Activated CD4-positive, alpha-beta T cell treated with anti-CD3 and anti-CD28 coated beads for 36 hours (primary cell): Measurements from ENCODE around the gene PIP5KL1. TPM values are rescaled to one million over a fixed set of nuclear protein-coding genes. Genes with fewer than 3 reads are reported as not detected.
A peak's percentile ranks its signal among the peaks of the same experiment; 100 is the strongest.

Source experiments
- ATAC-seq: fragments of 200-7000 bp; cut with Tn5 transposase; one replicate; pipeline ENCODE4 v1.10.0; 2021; ENCODE audit warnings: mild to moderate bottlenecking, moderate library complexity
- CTCF ChIA-PET: fragments of 350-600 bp; sonication (Branson Sonifier 250); formaldehyde crosslinking; loops from one replicate; lab custom pipeline; 2021; ENCODE audit warnings: antibody characterized with exemption; lab: Charles Lee
- POLR2A ChIA-PET: fragments of 350-600 bp; sonication (Branson Sonifier 250); formaldehyde crosslinking; loops from one replicate; lab custom pipeline; 2021; ENCODE audit warnings: antibody characterized with exemption, inconsistent platforms; lab: Charles Lee
- DNase-seq: peaks from one replicate; pipeline ENCODE4 v3.0.0-alpha.2; 2020
- H3K27ac Mint-ChIP-seq: one replicate; pipeline ENCODE4 v1.8.0; 2021; ENCODE audit warnings: mixed read lengths
- H3K27me3 Mint-ChIP-seq: one replicate; pipeline ENCODE4 v1.8.0; 2021; ENCODE audit warnings: mixed read lengths
- H3K36me3 Mint-ChIP-seq: one replicate; pipeline ENCODE4 v1.8.0; 2021; ENCODE audit warnings: low read depth, mixed read lengths
- H3K4me1 Mint-ChIP-seq: one replicate; pipeline ENCODE4 v1.8.0; 2021; ENCODE audit warnings: mixed read lengths
- H3K4me3 Mint-ChIP-seq: one replicate; pipeline ENCODE4 v1.8.0; 2021; ENCODE audit warnings: mild to moderate bottlenecking, moderate library complexity, mixed read lengths
- H3K9me3 Mint-ChIP-seq: one replicate; pipeline ENCODE4 v1.8.0; 2021; ENCODE audit warnings: low read depth, mixed read lengths
- intact Hi-C, 2 experiments: fragments of 100-400 bp; cut with DNase I in 1 of 2; cut with micrococcal nuclease in 1 of 2; formaldehyde crosslinking; loops; one replicate each; pipeline versions ENCODE4 v1.14.2 to v1.15.1; 2022 to 2024; cut with DNase I, micrococcal nuclease
- total RNA-seq, 2 experiments: library from RNA; stranded (reverse); gene quantifications; one replicate each; pipeline ENCODE4 v1.2.3, GENCODE V29; 2021

The PIP5KL1 gene
- total RNA-seq, 2 experiments from 2014 or later: 1.9 to 2.8 TPM

- peak overlapping the region; percentile 93 for H3K4me3 Mint-ChIP-seq
- no peaks in the 10 kb centered on the region for H3K27me3 Mint-ChIP-seq
- H3K9me3 Mint-ChIP-seq: no peaks in the 10 kb centered on the region
- intact Hi-C loops: loop anchor here in 1 of 2 experiments (2.0 kb wide), 2 partner anchors 76 to 454 kb away; partner anchors contain the start of genes EEIG1, LRSAM1 and RPL12
- H3K36me3 Mint-ChIP-seq: peaks cover 16% of the 10 kb centered on the region
- ChIA-PET CTCF (interaction anchor here (1.1 to 2.3 kb wide), 4 partner anchors 16 to 38 kb away, joined by 4 to 8 read pairs (median 6); no protein-coding TSS in a partner anchor), POLR2A (interaction anchor here (0.6 to 1.8 kb wide), 2 partner anchors 11 to 23 kb away, joined by 4 to 5 read pairs; partner anchors contain the start of gene ST6GALNAC4)
- H3K4me1 Mint-ChIP-seq: peaks cover 45% of the 10 kb centered on the region
- DNase-seq: peak; percentile 77
- peak overlapping the region; percentile 100 for H3K27ac Mint-ChIP-seq
- ATAC-seq: peak; percentile 63
Observed at GRCh38 chr9:127905004-127905728, 25.4 kb downstream of the PIP5KL1 start.

DNA sequence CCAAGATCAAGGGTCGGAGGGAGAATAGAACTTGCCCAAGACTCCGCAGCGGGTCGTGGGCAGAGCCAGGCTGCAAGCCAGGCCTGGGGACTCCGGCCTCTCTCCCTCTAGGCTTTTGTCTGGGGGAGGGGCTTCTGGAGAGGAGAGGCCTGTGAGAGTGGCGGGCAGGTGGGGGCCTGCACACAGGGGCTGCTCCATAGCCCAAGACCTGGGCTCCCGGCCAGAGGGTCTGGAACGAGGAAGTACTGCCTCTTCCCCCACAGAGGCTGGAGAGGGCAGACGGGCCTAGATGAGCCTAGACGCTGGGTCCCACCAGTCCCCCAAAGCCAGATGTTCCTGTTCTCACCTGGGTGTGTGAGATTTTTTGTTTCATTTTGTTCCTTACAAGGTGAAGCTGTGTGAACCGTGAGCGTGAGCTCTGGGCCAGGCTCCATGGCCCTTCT is 26.0 kb downstream of the PIP5KL1 start:
- H3K4me3 Mint-ChIP-seq: peak overlapping the region; percentile 93
- H3K27ac Mint-ChIP-seq: peak overlapping the region; percentile 100
- H3K4me1 Mint-ChIP-seq: peaks cover 50% of the 10 kb centered on the region
- ChIA-PET POLR2A (interaction anchor here (0.6 kb wide), 1 partner anchor 23 kb away, joined by 4 read pairs; no protein-coding TSS in a partner anchor), CTCF (interaction anchor here (0.7 to 2.3 kb wide), 4 partner anchors 17 to 1388 kb away, joined by 4 to 8 read pairs (median 6); no protein-coding TSS in a partner anchor)
- ATAC-seq: peak; percentile 4
- intact Hi-C loops: loop anchor here in 1 of 2 experiments (2.0 kb wide), 2 partner anchors 76 to 454 kb away; partner anchors contain the start of genes EEIG1, LRSAM1 and RPL12
- no peaks in the 10 kb centered on the region for H3K27me3 Mint-ChIP-seq
- H3K9me3 Mint-ChIP-seq: no peaks in the 10 kb centered on the region
- peak; percentile 49 for DNase-seq
- peaks cover 15% of the 10 kb centered on the region for H3K36me3 Mint-ChIP-seq

DNA sequence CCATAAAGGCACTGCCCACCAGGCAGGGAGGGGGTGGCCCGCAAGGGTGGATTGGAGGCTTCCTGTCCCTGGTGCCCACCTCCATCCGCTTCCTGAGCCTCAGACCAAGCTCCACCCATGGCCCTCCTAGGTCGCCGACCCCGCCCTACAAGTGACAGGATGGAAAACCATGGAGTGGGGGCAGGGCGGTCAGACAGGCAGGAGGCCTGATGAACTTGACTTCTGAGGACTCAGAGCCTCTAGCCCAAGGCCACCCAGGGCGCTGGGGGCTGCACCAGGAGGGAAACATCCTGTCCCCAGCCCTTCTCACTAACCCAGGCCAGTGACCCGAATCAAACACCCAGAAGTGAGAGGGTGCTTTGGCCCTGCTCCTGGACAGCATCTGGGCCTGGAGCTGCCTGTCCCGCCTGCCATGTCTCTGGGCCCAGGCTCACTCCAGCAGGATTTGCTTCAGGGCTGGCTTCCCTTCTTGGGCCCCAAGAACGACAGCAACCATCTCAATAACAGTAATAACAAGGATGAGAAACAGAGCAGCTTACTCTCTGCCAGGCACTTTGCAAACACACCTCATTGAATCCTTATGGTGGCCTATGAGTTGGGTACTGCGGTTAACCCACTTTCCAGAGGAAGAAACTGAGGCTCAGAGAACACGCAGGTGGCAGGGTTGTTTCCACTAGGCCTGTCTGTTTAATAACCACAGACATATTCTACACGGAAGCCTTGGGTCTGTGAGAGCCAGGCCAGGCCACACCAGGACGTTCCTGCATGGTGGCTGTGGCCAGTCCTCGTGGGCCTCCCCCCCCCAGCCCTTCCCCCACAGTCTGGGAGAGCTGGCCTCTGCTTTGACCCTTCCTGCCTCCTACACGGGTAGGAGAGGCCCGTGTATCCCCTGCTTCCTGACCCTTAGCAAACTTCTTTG is 26.8 kb downstream of the PIP5KL1 start:
- Mint-ChIP-seq H3K27ac (peak overlapping the region; percentile 100), H3K27me3 (no peaks in the 10 kb centered on the region), H3K9me3 (no peaks in the 10 kb centered on the region), H3K4me3 (peak overlapping the region; percentile 93), H3K4me1 (peaks cover 50% of the 10 kb centered on the region), H3K36me3 (peaks cover 15% of the 10 kb centered on the region)
- ChIA-PET CTCF (interaction anchor here (0.6 to 2.3 kb wide), 6 partner anchors 11 to 1387 kb away, joined by 3 to 8 read pairs (median 4); no protein-coding TSS in a partner anchor), POLR2A (interaction anchor here (0.6 to 0.7 kb wide), 3 partner anchors 10 to 320 kb away, joined by 3 to 7 read pairs (median 3); no protein-coding TSS in a partner anchor)
- DNase-seq (peak; percentile 94), ATAC-seq (peak; percentile 49)
- intact Hi-C loops: loop anchor here (1.0 to 2.0 kb wide), 5 partner anchors 7 to 453 kb away; partner anchors contain the start of genes EEIG1 (in 1 of the 2), LRSAM1 (in 1 of the 2), RPL12 (in 1 of the 2) and ST6GALNAC4 (in 1 of the 2)

DNA sequence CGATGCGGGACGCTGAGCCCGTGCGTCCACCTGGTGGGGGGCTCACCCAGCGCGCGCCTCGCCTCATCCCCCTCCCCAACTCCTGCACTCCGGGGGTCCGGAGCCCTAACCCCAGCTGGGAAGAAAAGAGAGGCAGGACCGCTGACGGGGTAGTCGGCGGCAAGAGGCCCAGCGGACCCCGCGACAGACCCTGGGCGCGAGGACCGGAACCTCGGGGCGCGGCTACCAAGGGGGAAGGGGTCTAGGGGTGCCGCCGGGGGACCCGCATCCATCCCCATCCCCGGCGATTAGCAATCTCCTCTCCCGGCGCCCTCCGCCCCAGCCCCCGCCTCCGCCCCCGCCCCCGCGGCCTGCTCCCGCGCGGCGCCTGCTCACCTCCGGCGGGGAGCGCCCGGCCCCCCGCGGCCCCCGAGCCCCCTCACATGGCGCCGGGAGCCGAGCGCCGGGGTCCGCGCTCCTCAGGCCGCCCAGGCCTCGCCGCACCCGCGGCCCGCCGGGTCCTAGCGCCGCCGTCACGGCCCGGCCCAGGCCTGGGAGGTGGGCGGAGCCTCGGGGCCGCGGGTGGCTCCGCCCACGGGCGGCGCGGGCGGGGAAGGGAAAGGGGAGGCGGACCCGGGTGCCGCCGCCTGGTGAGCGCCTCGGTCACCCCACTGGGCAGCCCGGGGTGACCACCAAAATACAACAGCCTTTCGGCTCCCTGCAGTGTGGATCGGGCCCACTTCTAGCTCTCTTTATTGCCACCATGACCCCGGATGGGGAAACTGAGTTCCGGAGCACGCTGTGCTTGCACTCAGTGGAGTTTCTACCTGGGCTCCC is 31.2 kb downstream of the PIP5KL1 start, which contains the start of gene ST6GALNAC6:
Gene ST6GALNAC6, minus strand, starts transcription at position 476 of the 816 bp plus-strand sequence. CDS start 1,622 bp downstream, outside the sequence.
- CTCF ChIA-PET: interaction anchor here (0.6 to 4.3 kb wide), 4 partner anchors 22 to 164 kb away, joined by 3 to 19 read pairs (median 4); partner anchors contain the start of gene TOR2A
- H3K36me3 Mint-ChIP-seq: peaks cover 40% of the 10 kb centered on the region
- peak within 1 kb of the TSS; percentile 82 for H3K4me3 Mint-ChIP-seq
- ATAC-seq (peak; percentile 69), DNase-seq (peak; percentile 85)
- intact Hi-C loops: loop anchor here in 1 of 2 experiments (1.0 to 2.0 kb wide), 4 partner anchors 18 to 164 kb away; partner anchors contain the start of genes FPGS, ST6GALNAC4 and TOR2A
- H3K27me3 Mint-ChIP-seq: no peaks in the 10 kb centered on the region
- H3K4me1 Mint-ChIP-seq: peaks cover 35% of the 10 kb centered on the region
- H3K9me3 Mint-ChIP-seq: peaks cover 1% of the 10 kb centered on the region
- peak within 1 kb of the TSS; percentile 87 for H3K27ac Mint-ChIP-seq
- POLR2A ChIA-PET: no interaction called here

DNA sequence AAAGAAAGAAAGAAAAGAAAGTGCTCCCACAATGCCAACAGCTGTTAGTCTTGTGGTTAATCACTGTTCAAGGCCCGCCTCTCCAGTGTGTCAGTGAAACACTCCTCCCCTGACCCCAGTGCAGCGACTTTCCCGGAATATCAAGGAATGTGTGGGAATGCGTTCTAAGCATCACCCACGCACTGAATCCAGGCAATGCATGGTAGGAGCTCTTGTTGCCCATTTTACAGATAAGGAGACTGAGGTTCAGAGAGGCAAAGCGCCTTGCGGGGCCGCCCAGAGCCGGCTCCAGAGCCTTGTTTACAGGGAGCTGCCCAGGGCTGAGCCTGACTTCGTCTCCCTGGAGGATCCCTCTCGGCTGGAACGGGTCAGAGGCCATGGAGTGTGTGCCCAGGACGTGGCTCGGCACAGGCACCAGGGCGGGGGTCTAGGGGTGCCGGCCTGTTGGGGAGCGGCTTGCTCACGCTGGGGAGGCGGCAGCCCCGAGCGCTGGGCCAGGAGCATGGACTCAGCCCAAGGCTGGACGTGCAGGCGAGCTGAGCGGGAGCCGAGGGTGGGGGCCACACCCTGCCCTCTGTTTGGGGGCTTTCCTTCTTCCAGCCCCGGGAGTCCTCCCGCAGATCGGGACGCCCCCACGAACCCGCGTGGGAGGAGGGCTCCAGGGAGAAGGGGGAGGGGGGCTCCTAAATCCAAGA is 32.0 kb downstream of the PIP5KL1 start:
- peak; percentile 50 for DNase-seq
- CTCF ChIA-PET: interaction anchor here (0.6 to 4.3 kb wide), 4 partner anchors 23 to 90 kb away, joined by 3 to 19 read pairs (median 3); no protein-coding TSS in a partner anchor

DNA sequence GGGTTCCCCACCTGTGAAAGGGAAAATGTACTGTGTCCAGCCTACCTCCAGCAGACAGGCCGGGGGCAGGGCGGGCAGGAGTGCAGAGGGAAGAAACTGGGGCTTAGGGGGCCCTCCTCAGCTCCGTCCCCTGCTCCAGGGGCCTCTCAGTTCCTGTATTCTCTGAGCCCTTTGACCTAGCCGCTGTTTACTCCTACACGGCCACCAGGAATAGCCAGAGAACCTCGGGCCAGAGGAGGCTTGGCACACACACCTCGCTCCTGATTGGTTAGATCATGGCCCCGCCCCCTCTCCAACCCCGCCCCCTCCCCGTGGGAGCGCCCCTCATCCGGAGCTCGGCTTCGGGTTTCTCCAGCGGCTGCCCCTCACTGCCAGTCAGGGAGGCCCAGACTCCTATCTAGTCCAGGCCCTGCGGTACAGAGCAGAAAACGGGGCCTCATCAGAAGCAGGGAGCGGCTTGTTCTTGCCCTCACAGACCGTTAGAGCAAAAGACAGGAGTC is 33.3 kb downstream of the PIP5KL1 start:
- ChIA-PET CTCF (interaction anchor here (0.6 to 4.3 kb wide), 4 partner anchors 15 to 27 kb away, joined by 3 to 19 read pairs (median 3); no protein-coding TSS in a partner anchor), POLR2A (interaction anchor here (0.6 kb wide), 2 partner anchors 283 to 498 kb away, joined by 3 to 5 read pairs; no protein-coding TSS in a partner anchor)
- intact Hi-C loops: no loop called here
- Mint-ChIP-seq H3K9me3 (peaks cover 5% of the 10 kb centered on the region), H3K4me1 (peaks cover 29% of the 10 kb centered on the region), H3K4me3 (peak overlapping the region; percentile 82), H3K27ac (no peak overlapping the region), H3K27me3 (no peaks in the 10 kb centered on the region), H3K36me3 (peaks cover 54% of the 10 kb centered on the region)
- DNase-seq: peak; percentile 67
- no peak for ATAC-seq

More for the DNA sequence above, 32.0 kb downstream of the PIP5KL1 start:
- H3K4me3 Mint-ChIP-seq: peak overlapping the region; percentile 82
- intact Hi-C loops: loop anchor here in 1 of 2 experiments (1.0 to 2.0 kb wide), 4 partner anchors 19 to 163 kb away; partner anchors contain the start of genes FPGS, ST6GALNAC4 and TOR2A
- H3K27me3 Mint-ChIP-seq: no peaks in the 10 kb centered on the region
- H3K36me3 Mint-ChIP-seq: peaks cover 43% of the 10 kb centered on the region
- H3K9me3 Mint-ChIP-seq: peaks cover 5% of the 10 kb centered on the region
- peak; percentile 7 for ATAC-seq
- H3K27ac Mint-ChIP-seq: peak overlapping the region; percentile 87
- POLR2A ChIA-PET: interaction anchor here (0.7 kb wide), 1 partner anchor 67 kb away, joined by 5 read pairs; no protein-coding TSS in a partner anchor
- H3K4me1 Mint-ChIP-seq: peaks cover 29% of the 10 kb centered on the region

DNA sequence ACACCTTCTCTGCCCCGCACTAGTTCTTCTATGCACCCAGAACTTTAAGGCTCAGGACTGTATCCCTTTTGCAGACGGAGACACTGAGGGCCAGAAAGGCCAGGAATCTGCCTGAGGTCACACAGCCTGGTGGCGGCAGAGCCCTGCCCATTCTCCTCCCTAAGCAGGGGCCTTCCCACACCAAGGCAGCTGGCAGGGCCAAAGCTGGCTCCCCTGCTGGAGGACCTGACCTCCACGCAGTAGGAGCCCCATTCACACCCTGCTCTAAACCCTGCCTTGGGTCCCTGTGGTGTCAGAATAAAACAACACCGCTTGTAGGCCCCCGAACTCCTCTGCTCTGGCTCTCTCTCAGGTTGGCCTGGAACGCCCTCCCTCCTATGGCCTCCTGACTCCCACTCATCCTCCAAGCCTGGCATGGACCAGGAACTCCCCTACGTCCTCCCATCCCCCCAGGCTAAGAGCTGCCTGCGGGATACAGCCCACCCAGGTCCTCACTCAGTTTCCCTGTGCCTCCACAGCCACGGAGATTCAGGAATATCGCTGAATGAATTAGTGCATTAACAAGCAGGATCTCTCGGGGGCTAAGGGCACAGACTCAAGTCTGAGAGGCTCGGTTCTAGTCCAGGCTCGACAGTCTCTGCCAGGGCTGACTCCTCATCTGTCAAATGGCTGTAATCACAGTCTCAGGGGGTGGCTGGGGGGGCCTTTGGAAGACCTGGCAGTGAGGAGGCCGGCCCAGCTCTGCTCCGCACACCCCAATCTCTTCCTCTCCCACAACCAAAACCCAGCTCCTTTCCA is 34.0 kb downstream of the PIP5KL1 start:
- no peak for ATAC-seq
- peaks cover 54% of the 10 kb centered on the region for H3K36me3 Mint-ChIP-seq
- ChIA-PET POLR2A (interaction anchor here (0.6 kb wide), 2 partner anchors 282 to 497 kb away, joined by 3 to 5 read pairs; no protein-coding TSS in a partner anchor), CTCF (interaction anchor here (0.6 to 4.3 kb wide), 4 partner anchors 14 to 27 kb away, joined by 3 to 19 read pairs (median 3); no protein-coding TSS in a partner anchor)
- no peak overlapping the region for H3K27ac Mint-ChIP-seq
- intact Hi-C loops: no loop called here
- H3K4me3 Mint-ChIP-seq: no peak overlapping the region
- H3K9me3 Mint-ChIP-seq: peaks cover 5% of the 10 kb centered on the region
- no peak for DNase-seq
- H3K4me1 Mint-ChIP-seq: peaks cover 25% of the 10 kb centered on the region
- H3K27me3 Mint-ChIP-seq: no peaks in the 10 kb centered on the region

GRCh38 chr9:127895811-127896210 is 34.8 kb downstream of the PIP5KL1 start:
- Mint-ChIP-seq H3K36me3 (peaks cover 60% of the 10 kb centered on the region), H3K9me3 (peaks cover 5% of the 10 kb centered on the region), H3K27me3 (no peaks in the 10 kb centered on the region), H3K4me3 (no peak overlapping the region), H3K27ac (no peak overlapping the region), H3K4me1 (peaks cover 21% of the 10 kb centered on the region)
- DNase-seq (no peak), ATAC-seq (no peak)
- intact Hi-C loops: no loop called here
- CTCF ChIA-PET: interaction anchor here (4.3 kb wide), 1 partner anchor 26 kb away, joined by 19 read pairs; no protein-coding TSS in a partner anchor
- POLR2A ChIA-PET: no interaction called here
